ENCODE data around the gene UBALD1.

UBALD1 gene

GRCh38 chr16:4610011-4611005 lies 4.4 kb downstream of the UBALD1 start:
- no peak for DNase-seq (ENCODE audit: low read depth in 2 of 2)
- H3K4me3 ChIP-seq (replicated peaks in 1 of 2; ENCODE audit: low read depth in 2 of 2, low read length in 2 of 2): no peak overlapping the region
- TF ChIP-seq CTCF (IDR thresholded peaks at IDR 0.05; ENCODE audit: low read depth, low read length): no peak

- H3K4me3 ChIP-seq (replicated peaks in 1 of 2; ENCODE audit: low read depth in 2 of 2, low read length in 2 of 2): no peak overlapping the region
- TF ChIP-seq CTCF (IDR thresholded peaks at IDR 0.05; ENCODE audit: low read depth, low read length): no peak
- DNase-seq (ENCODE audit: low read depth in 2 of 2): no peak
Measured at GRCh38 chr16:4609200-4610010, 5.3 kb downstream of the UBALD1 start.

GRCh38 chr16:4608704-4608980 lies 6.0 kb downstream of the UBALD1 start:
- no peak for TF ChIP-seq CTCF (IDR thresholded peaks at IDR 0.05; ENCODE audit: low read depth, low read length)
- DNase-seq (ENCODE audit: low read depth in 2 of 2): no peak
- H3K4me3 ChIP-seq (replicated peaks in 1 of 2; ENCODE audit: low read depth in 2 of 2, low read length in 2 of 2): no peak overlapping the region

GRCh38 chr16:4607841-4608703 lies 6.6 kb downstream of the UBALD1 start:
- DNase-seq (ENCODE audit: low read depth in 2 of 2): no peak
- H3K4me3 ChIP-seq (replicated peaks in 1 of 2; ENCODE audit: low read depth in 2 of 2, low read length in 2 of 2): no peak overlapping the region
- no peak for TF ChIP-seq CTCF (IDR thresholded peaks at IDR 0.05; ENCODE audit: low read depth, low read length)

GRCh38 chr16:4606354-4606753 lies 8.3 kb downstream of the UBALD1 start:
- TF ChIP-seq CTCF (IDR thresholded peaks at IDR 0.05; ENCODE audit: low read depth, low read length): no peak
- no peak overlapping the region for H3K4me3 ChIP-seq (replicated peaks in 1 of 2; ENCODE audit: low read depth in 2 of 2, low read length in 2 of 2)
- DNase-seq (ENCODE audit: low read depth in 2 of 2): no peak

GRCh38 chr16:4604401-4604800 lies 10.3 kb downstream of the UBALD1 start:
- no peak overlapping the region for H3K4me3 ChIP-seq (replicated peaks in 1 of 2; ENCODE audit: low read depth in 2 of 2, low read length in 2 of 2)
- DNase-seq (ENCODE audit: low read depth in 2 of 2): no peak
- TF ChIP-seq CTCF (IDR thresholded peaks at IDR 0.05; ENCODE audit: low read depth, low read length): no peak

Data from cardiac fibroblast (primary cell).